ENCODE data around the gene SYNGR2. TPM values are rescaled to one million over a fixed set of nuclear protein-coding genes. Genes with fewer than 3 reads are reported as not detected.

SYNGR2 gene
- total and polyA plus RNA-seq, 2 experiments from 2014 or later, result 46.9 to 61.6 TPM

GRCh38 chr17:78176548-78177025, 8.2 kb downstream of the SYNGR2 start:
- peaks cover 87% of the 10 kb centered on the region for H3K36me3 Mint-ChIP-seq (ENCODE audit: low read depth)
- Histone ChIP-seq H3K27me3 (ENCODE audit: insufficient read depth) (no peaks in the 10 kb centered on the region), H3K27ac (ENCODE audit: low read depth) (no peak overlapping the region), H3K36me3 (ENCODE audit: insufficient read depth) (peaks cover 29% of the 10 kb centered on the region), H3F3A (replicated peaks; ENCODE audit: low read depth) (peaks cover 16% of the 10 kb centered on the region; the same call in 1 of the 2 replicates), H4K20me1 (replicated peaks; ENCODE audit: insufficient read depth) (peaks cover 18% of the 10 kb centered on the region), H3K4me2 (no peak overlapping the region), H3K4me3 (no peak overlapping the region), H3K9me2 (ENCODE audit: insufficient read depth) (no peaks in the 10 kb centered on the region), H3K79me2 (replicated peaks; ENCODE audit: insufficient read depth) (0 out of 2 replicates have a peak, but pooled peaks cover 4% of the 10 kb centered on the region), H2AFZ (no peak overlapping the region), H3K4me1 (ENCODE audit: insufficient read depth) (peaks cover 14% of the 10 kb centered on the region)
- H3K4me3 Mint-ChIP-seq, result no peak overlapping the region
- peak overlapping the region; percentile 65; the same call in 1 of the 2 replicates for H3K27ac Mint-ChIP-seq
- no peaks in the 10 kb centered on the region; the same call in 1 of the 3 replicates for H3K9me3 Mint-ChIP-seq
- DNase-seq (ENCODE audit: low spot score), result peak; percentile 86
- H3K27me3 Mint-ChIP-seq (ENCODE audit: insufficient read depth, low read depth, poor library complexity), result peaks cover 23% of the 10 kb centered on the region
- peaks cover 46% of the 10 kb centered on the region for H3K4me1 Mint-ChIP-seq
- ATAC-seq, result peak; percentile 76
- TF ChIP-seq JUNB (IDR thresholded peaks at IDR 0.05; ENCODE audit: unreplicated experiment), result no peak
- TF ChIP-seq, protein P1, sequence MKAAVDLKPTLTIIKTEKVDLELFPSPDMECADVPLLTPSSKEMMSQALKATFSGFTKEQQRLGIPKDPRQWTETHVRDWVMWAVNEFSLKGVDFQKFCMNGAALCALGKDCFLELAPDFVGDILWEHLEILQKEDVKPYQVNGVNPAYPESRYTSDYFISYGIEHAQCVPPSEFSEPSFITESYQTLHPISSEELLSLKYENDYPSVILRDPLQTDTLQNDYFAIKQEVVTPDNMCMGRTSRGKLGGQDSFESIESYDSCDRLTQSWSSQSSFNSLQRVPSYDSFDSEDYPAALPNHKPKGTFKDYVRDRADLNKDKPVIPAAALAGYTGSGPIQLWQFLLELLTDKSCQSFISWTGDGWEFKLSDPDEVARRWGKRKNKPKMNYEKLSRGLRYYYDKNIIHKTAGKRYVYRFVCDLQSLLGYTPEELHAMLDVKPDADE (IDR thresholded peaks at IDR 0.05), result no peak
- TF ChIP-seq, protein P2, sequence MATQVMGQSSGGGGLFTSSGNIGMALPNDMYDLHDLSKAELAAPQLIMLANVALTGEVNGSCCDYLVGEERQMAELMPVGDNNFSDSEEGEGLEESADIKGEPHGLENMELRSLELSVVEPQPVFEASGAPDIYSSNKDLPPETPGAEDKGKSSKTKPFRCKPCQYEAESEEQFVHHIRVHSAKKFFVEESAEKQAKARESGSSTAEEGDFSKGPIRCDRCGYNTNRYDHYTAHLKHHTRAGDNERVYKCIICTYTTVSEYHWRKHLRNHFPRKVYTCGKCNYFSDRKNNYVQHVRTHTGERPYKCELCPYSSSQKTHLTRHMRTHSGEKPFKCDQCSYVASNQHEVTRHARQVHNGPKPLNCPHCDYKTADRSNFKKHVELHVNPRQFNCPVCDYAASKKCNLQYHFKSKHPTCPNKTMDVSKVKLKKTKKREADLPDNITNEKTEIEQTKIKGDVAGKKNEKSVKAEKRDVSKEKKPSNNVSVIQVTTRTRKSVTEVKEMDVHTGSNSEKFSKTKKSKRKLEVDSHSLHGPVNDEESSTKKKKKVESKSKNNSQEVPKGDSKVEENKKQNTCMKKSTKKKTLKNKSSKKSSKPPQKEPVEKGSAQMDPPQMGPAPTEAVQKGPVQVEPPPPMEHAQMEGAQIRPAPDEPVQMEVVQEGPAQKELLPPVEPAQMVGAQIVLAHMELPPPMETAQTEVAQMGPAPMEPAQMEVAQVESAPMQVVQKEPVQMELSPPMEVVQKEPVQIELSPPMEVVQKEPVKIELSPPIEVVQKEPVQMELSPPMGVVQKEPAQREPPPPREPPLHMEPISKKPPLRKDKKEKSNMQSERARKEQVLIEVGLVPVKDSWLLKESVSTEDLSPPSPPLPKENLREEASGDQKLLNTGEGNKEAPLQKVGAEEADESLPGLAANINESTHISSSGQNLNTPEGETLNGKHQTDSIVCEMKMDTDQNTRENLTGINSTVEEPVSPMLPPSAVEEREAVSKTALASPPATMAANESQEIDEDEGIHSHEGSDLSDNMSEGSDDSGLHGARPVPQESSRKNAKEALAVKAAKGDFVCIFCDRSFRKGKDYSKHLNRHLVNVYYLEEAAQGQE (IDR thresholded peaks at IDR 0.05; ENCODE audit: unreplicated experiment), result no peak
- TF ChIP-seq, protein P3, sequence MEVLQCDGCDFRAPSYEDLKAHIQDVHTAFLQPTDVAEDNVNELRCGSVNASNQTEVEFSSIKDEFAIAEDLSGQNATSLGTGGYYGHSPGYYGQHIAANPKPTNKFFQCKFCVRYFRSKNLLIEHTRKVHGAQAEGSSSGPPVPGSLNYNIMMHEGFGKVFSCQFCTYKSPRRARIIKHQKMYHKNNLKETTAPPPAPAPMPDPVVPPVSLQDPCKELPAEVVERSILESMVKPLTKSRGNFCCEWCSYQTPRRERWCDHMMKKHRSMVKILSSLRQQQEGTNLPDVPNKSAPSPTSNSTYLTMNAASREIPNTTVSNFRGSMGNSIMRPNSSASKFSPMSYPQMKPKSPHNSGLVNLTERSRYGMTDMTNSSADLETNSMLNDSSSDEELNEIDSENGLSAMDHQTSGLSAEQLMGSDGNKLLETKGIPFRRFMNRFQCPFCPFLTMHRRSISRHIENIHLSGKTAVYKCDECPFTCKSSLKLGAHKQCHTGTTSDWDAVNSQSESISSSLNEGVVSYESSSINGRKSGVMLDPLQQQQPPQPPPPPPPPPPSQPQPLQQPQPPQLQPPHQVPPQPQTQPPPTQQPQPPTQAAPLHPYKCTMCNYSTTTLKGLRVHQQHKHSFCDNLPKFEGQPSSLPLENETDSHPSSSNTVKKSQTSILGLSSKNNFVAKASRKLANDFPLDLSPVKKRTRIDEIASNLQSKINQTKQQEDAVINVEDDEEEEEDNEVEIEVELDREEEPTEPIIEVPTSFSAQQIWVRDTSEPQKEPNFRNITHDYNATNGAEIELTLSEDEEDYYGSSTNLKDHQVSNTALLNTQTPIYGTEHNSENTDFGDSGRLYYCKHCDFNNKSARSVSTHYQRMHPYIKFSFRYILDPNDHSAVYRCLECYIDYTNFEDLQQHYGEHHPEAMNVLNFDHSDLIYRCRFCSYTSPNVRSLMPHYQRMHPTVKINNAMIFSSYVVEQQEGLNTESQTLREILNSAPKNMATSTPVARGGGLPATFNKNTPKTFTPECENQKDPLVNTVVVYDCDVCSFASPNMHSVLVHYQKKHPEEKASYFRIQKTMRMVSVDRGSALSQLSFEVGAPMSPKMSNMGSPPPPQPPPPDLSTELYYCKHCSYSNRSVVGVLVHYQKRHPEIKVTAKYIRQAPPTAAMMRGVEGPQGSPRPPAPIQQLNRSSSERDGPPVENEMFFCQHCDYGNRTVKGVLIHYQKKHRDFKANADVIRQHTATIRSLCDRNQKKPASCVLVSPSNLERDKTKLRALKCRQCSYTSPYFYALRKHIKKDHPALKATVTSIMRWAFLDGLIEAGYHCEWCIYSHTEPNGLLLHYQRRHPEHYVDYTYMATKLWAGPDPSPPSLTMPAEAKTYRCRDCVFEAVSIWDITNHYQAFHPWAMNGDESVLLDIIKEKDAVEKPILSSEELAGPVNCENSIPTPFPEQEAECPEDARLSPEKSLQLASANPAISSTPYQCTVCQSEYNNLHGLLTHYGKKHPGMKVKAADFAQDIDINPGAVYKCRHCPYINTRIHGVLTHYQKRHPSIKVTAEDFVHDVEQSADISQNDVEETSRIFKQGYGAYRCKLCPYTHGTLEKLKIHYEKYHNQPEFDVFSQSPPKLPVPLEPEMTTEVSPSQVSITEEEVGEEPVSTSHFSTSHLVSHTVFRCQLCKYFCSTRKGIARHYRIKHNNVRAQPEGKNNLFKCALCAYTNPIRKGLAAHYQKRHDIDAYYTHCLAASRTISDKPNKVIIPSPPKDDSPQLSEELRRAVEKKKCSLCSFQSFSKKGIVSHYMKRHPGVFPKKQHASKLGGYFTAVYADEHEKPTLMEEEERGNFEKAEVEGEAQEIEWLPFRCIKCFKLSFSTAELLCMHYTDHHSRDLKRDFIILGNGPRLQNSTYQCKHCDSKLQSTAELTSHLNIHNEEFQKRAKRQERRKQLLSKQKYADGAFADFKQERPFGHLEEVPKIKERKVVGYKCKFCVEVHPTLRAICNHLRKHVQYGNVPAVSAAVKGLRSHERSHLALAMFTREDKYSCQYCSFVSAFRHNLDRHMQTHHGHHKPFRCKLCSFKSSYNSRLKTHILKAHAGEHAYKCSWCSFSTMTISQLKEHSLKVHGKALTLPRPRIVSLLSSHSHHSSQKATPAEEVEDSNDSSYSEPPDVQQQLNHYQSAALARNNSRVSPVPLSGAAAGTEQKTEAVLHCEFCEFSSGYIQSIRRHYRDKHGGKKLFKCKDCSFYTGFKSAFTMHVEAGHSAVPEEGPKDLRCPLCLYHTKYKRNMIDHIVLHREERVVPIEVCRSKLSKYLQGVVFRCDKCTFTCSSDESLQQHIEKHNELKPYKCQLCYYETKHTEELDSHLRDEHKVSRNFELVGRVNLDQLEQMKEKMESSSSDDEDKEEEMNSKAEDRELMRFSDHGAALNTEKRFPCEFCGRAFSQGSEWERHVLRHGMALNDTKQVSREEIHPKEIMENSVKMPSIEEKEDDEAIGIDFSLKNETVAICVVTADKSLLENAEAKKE (CRISPR knock-in tag; IDR thresholded peaks at IDR 0.05), result no peak
- TF ChIP-seq ZNF331 (CRISPR knock-in tag; IDR thresholded peaks at IDR 0.05; ENCODE audit: low read depth), result no peak
- TF ChIP-seq CTCF (conservative IDR thresholded peaks at IDR 0.05; ENCODE audit: low read depth in 2 of 2), result peak; percentile 89 to 93
- TF ChIP-seq NANOG (IDR thresholded peaks at IDR 0.05; ENCODE audit: borderline replicate concordance), result no peak
- TF ChIP-seq CREB1 (CRISPR knock-in tag; IDR thresholded peaks at IDR 0.05; ENCODE audit: low read depth), result 0 out of 2 replicates have a peak, but pooled peaks have one; percentile 17
- TF ChIP-seq POLR2AphosphoS5 (IDR thresholded peaks at IDR 0.05; ENCODE audit: low read depth), result peak; percentile 27; the same call in 1 of the 2 replicates
- no peak for TF ChIP-seq STAT1 (IDR thresholded peaks at IDR 0.05; ENCODE audit: unreplicated experiment)
- no peak for TF ChIP-seq EZH2phosphoT487 (IDR thresholded peaks at IDR 0.05; ENCODE audit: unreplicated experiment)
